Peyer's patch (tissue), 4 donors: ENCODE measurements around the gene ARMCX6.

Experiments
- CTCF ChIP-seq, 6 experiments: fragments of 450-650 bp in 4 of 6; fragments of 200-600 bp in 2 of 6; sonication (generic) in 1 of 6; IDR thresholded peaks; one replicate each; pipeline ENCODE4 v1.5.1; 2017 to 2019; ENCODE audit warnings: antibody characterized with exemption in 6 of 6, mild to moderate bottlenecking in 3 of 6, moderate library complexity in 1 of 6
- POLR2A ChIP-seq, 2 donors: fragments of 450-650 bp; IDR thresholded peaks; one replicate each; pipeline ENCODE4 v1.5.1; 2017; ENCODE audit warnings: antibody characterized with exemption in 2 of 2, mild to moderate bottlenecking in 2 of 2, moderate library complexity in 2 of 2

- no peak for TF ChIP-seq CTCF (IDR thresholded peaks at IDR 0.05)
- no peak for TF ChIP-seq POLR2A (IDR thresholded peaks at IDR 0.05)
Observed at GRCh38 chrX:101656817-101657216, 39.0 kb upstream of the ARMCX6 start.
